ENCODE measurements around the gene ARHGAP26. TPM values are rescaled to one million over a fixed set of nuclear protein-coding genes. Genes with fewer than 3 reads are reported as not detected.

Gene ARHGAP26
- total RNA-seq, 5 donors from 2014 or later (not counting 1 experiment from before 2014, with no cell fraction given): 22.8 to 49.3 (median 28.3) TPM

DNA sequence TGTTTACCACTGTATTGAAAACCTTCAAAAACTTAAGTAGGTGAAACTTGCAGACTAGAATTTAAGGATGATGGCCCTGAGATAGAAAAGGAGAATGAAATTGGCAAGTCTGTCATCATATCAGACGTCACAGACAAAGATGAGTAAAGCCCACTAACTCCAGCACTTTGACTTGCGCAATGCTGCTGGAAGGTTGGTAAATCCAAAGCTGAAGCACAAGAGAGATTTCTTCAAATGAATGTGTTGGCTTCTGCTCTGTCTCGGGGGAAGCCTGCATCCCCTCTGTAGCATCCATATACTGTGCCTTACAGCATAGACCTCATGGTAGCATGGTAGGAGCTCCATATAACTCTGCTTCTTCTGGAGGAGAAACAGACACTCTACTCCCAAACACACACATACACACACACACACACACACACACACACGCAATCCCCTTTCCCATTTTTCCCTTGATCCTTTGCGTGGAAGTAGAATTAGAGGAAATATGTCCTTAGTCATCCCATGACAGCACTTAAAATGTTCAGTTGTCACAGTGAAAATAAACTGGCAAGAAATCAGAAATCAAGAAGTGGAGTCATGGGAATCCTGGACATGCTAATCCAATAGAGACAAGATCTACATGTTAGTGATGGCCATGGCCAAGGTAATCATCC, 391.8 kb downstream of the ARHGAP26 start:
- 95% methylated on average over 3 of the region's 5 CpGs for WGBS (ENCODE audit: insufficient coverage)
- Histone ChIP-seq H3K36me3 (ENCODE audit: control insufficient read depth in 2 of 2, extremely low read depth in 1 of 2, insufficient read depth in 1 of 2, low read length in 1 of 2) (peaks cover 0 to 13% of the 10 kb centered on the region in 2 donors), H3K27me3 (replicated peaks in 1 of 2; ENCODE audit: control insufficient read depth in 2 of 2, extremely low read depth in 1 of 2, insufficient read depth in 2 of 2, low read length in 1 of 2) (no peaks in the 10 kb centered on the region), H3K9me3 (no peaks in the 10 kb centered on the region), H3K4me3 (ENCODE audit: control insufficient read depth in 1 of 2, extremely low read depth in 1 of 2, low read length in 1 of 2) (no peak overlapping the region), H3K4me1 (ENCODE audit: control insufficient read depth in 1 of 2, extremely low read depth in 1 of 2, insufficient read depth in 2 of 2, low read length in 2 of 2) (no peaks in the 10 kb centered on the region), H3K27ac (ENCODE audit: low read length) (no peak overlapping the region)
- Mint-ChIP-seq H3K27me3 (no peaks in the 10 kb centered on the region), H3K4me3 (no peak overlapping the region), H3K9me3 (no peaks in the 10 kb centered on the region), H3K4me1 (peaks cover 0 to 5% (median 0%) of the 10 kb centered on the region in 3 donors), H3K36me3 (peaks cover 46% of the 10 kb centered on the region), H3K27ac (no peak overlapping the region)
- CTCF ChIA-PET: no interaction called here
- no peak for ATAC-seq (replicated peaks in 1 of 4)
- peak in 1 of 35 experiments; percentile 3 for DNase-seq
- POLR2A ChIA-PET: no interaction called here

DNA sequence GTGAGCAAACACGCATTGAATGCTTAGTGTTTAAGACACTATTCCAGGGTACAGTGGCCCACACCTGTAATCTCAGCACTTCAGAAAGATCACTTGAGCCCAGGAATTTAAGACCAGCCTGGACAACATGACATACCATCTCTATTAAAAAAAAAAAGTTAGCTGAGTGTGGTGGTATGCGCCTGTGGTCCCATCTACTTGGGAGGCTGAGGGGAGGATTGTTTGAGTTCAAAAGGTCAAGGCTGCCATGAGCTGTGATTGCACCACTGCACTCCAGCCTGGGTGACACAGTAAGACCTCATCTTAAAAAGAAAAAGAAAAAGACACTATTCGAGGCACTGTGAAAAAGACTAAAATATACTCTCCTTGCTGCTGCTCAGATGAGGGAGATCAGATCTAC, 392.6 kb downstream of the ARHGAP26 start:
- Histone ChIP-seq H3K9me3 (no peaks in the 10 kb centered on the region), H3K36me3 (ENCODE audit: control insufficient read depth in 2 of 2, extremely low read depth in 1 of 2, insufficient read depth in 1 of 2, low read length in 1 of 2) (peaks cover 0 to 13% of the 10 kb centered on the region in 2 donors), H3K4me3 (ENCODE audit: control insufficient read depth in 1 of 2, extremely low read depth in 1 of 2, low read length in 1 of 2) (no peak overlapping the region), H3K27me3 (replicated peaks in 1 of 2; ENCODE audit: control insufficient read depth in 2 of 2, extremely low read depth in 1 of 2, insufficient read depth in 2 of 2, low read length in 1 of 2) (no peaks in the 10 kb centered on the region), H3K4me1 (ENCODE audit: control insufficient read depth in 1 of 2, extremely low read depth in 1 of 2, insufficient read depth in 2 of 2, low read length in 2 of 2) (no peaks in the 10 kb centered on the region), H3K27ac (ENCODE audit: low read length) (no peak overlapping the region)
- Mint-ChIP-seq H3K4me1 (peaks cover 0 to 5% (median 0%) of the 10 kb centered on the region in 3 donors), H3K4me3 (no peak overlapping the region), H3K27ac (no peak overlapping the region), H3K9me3 (no peaks in the 10 kb centered on the region), H3K27me3 (no peaks in the 10 kb centered on the region), H3K36me3 (peaks cover 46% of the 10 kb centered on the region)
- ATAC-seq (replicated peaks in 1 of 4) (no peak), DNase-seq (no peak)
- WGBS (ENCODE audit: insufficient coverage): 100% methylated on average over 2 of the region's 3 CpGs
- CTCF ChIA-PET: no interaction called here
- POLR2A ChIA-PET: no interaction called here

DNA sequence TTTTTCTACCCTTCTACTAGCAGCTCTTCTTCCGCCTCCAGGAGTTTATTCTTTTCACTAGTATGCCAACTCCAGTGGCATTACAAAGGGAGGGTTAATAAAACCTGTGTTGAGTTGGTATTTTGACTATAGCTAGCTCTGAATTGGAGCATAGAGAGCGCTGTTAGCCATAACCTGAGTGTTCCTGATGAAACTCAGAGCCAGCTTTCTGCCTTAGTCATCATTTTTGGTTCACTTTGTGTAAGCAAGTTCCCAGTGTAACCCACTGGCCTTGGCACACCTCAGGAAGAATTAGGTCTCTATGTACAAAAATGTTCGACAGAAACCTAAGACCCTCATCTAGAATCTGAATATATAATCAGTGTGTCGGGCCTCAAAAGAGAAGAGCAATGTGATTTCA, 394.4 kb downstream of the ARHGAP26 start:
- Histone ChIP-seq H3K27ac (ENCODE audit: low read length) (no peak overlapping the region), H3K4me1 (ENCODE audit: control insufficient read depth in 1 of 2, extremely low read depth in 1 of 2, insufficient read depth in 2 of 2, low read length in 2 of 2) (no peaks in the 10 kb centered on the region), H3K4me3 (ENCODE audit: control insufficient read depth in 1 of 2, extremely low read depth in 1 of 2, low read length in 1 of 2) (no peak overlapping the region), H3K27me3 (replicated peaks in 1 of 2; ENCODE audit: control insufficient read depth in 2 of 2, extremely low read depth in 1 of 2, insufficient read depth in 2 of 2, low read length in 1 of 2) (no peaks in the 10 kb centered on the region), H3K36me3 (ENCODE audit: control insufficient read depth in 2 of 2, extremely low read depth in 1 of 2, insufficient read depth in 1 of 2, low read length in 1 of 2) (peaks cover 0 to 13% of the 10 kb centered on the region in 2 donors), H3K9me3 (no peaks in the 10 kb centered on the region)
- Mint-ChIP-seq H3K36me3 (peaks cover 36% of the 10 kb centered on the region), H3K9me3 (no peaks in the 10 kb centered on the region), H3K27me3 (no peaks in the 10 kb centered on the region), H3K4me3 (no peak overlapping the region), H3K4me1 (peaks cover 0 to 5% (median 0%) of the 10 kb centered on the region in 3 donors), H3K27ac (no peak overlapping the region)
- CTCF ChIA-PET: no interaction called here
- POLR2A ChIA-PET: interaction anchor here in 1 of 2 donors (0.6 kb wide), 1 partner anchor 76 kb away, joined by 4 read pairs; no protein-coding TSS in a partner anchor
- 90% methylated on average over 2 of the region's 4 CpGs for WGBS (ENCODE audit: insufficient coverage)
- DNase-seq: no peak
- no peak for ATAC-seq (replicated peaks in 1 of 4)

DNA sequence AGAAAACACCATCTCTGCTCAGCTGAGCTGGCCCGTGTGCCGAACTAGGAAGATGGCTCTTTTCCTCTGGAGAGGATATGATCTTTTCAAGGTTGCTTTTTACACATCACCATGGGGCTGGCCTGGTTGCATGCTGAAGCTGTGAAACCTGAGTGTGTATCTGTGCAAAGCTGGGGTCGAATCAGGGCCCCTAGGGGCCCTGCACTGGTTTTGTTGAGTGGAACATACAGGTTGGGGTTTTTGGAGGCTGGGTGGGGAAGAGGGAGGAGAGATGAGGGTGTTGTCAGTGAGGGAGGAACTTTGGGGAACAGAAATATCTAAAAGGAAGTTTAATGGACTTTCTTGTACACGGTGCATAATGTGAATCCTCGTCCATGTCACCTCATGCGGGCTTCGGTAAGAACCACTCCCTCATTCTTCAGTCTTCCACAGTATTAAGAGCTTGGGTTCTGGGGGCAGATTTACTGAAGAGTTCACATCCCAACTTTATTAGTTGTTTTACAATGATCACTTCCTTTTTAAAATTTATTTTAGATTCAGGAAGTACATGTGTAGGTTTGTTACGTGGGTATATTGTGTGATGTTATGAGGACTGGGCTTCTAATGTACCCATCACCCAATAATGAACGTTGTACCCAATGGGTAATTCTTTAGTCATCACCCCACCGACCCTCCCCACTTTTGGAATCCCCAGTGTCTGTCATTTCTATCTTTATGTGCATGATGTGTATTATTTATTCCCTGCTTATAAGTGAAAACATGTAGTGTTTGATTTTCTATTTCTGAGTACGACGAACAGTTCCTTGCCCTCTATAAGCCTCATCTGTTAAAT, 395.1 kb downstream of the ARHGAP26 start:
- Histone ChIP-seq H3K9me3 (no peaks in the 10 kb centered on the region), H3K4me1 (ENCODE audit: control insufficient read depth in 1 of 2, extremely low read depth in 1 of 2, insufficient read depth in 2 of 2, low read length in 2 of 2) (no peaks in the 10 kb centered on the region), H3K36me3 (ENCODE audit: control insufficient read depth in 2 of 2, extremely low read depth in 1 of 2, insufficient read depth in 1 of 2, low read length in 1 of 2) (peaks cover 0 to 13% of the 10 kb centered on the region in 2 donors), H3K27ac (ENCODE audit: low read length) (no peak overlapping the region), H3K27me3 (replicated peaks in 1 of 2; ENCODE audit: control insufficient read depth in 2 of 2, extremely low read depth in 1 of 2, insufficient read depth in 2 of 2, low read length in 1 of 2) (no peaks in the 10 kb centered on the region), H3K4me3 (ENCODE audit: control insufficient read depth in 1 of 2, extremely low read depth in 1 of 2, low read length in 1 of 2) (no peak overlapping the region)
- ATAC-seq (replicated peaks in 1 of 4): no peak
- WGBS (ENCODE audit: insufficient coverage): 90% methylated on average over 1 of the region's 12 CpGs
- no peak for DNase-seq
- Mint-ChIP-seq H3K4me3 (no peak overlapping the region), H3K4me1 (peaks cover 0 to 5% (median 0%) of the 10 kb centered on the region in 3 donors), H3K27me3 (no peaks in the 10 kb centered on the region), H3K27ac (no peak overlapping the region), H3K9me3 (no peaks in the 10 kb centered on the region), H3K36me3 (peaks cover 36% of the 10 kb centered on the region)
- CTCF ChIA-PET: interaction anchor here in 1 of 2 donors (0.9 kb wide), 1 partner anchor 10 kb away, joined by 3 read pairs; no protein-coding TSS in a partner anchor
- POLR2A ChIA-PET: no interaction called here

DNA sequence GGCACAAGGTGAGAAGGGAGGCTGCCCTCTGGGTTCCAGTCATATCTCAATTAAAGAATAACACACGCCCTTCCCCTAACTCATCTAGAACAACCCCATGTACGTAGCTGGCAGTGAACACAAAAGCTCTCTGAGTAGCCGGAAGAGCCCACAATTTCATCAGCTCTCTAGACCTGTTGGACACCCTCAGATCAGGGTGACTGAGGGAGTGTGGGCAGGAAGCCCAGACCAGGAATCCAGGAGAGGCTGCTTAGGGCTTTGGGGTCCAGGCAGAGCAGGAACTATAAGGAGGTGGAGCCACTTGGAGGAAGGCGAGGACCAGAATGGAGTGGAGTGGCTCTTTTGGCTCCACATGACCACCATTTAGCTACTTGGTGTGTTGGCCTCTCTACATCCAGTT, 395.9 kb downstream of the ARHGAP26 start:
- no peak for DNase-seq
- ChIA-PET CTCF (interaction anchor here in 1 of 2 donors (0.9 kb wide), 1 partner anchor 9 kb away, joined by 3 read pairs; no protein-coding TSS in a partner anchor), POLR2A (no interaction called here)
- no peak for ATAC-seq (replicated peaks in 1 of 4)
- Mint-ChIP-seq H3K9me3 (no peaks in the 10 kb centered on the region), H3K4me1 (peaks cover 0 to 5% (median 0%) of the 10 kb centered on the region in 3 donors), H3K27me3 (no peaks in the 10 kb centered on the region), H3K4me3 (no peak overlapping the region), H3K27ac (no peak overlapping the region), H3K36me3 (peaks cover 36% of the 10 kb centered on the region)
- Histone ChIP-seq H3K36me3 (ENCODE audit: control insufficient read depth in 2 of 2, extremely low read depth in 1 of 2, insufficient read depth in 1 of 2, low read length in 1 of 2) (peaks cover 0 to 13% of the 10 kb centered on the region in 2 donors), H3K4me3 (ENCODE audit: control insufficient read depth in 1 of 2, extremely low read depth in 1 of 2, low read length in 1 of 2) (no peak overlapping the region), H3K27me3 (replicated peaks in 1 of 2; ENCODE audit: control insufficient read depth in 2 of 2, extremely low read depth in 1 of 2, insufficient read depth in 2 of 2, low read length in 1 of 2) (no peaks in the 10 kb centered on the region), H3K9me3 (no peaks in the 10 kb centered on the region), H3K4me1 (ENCODE audit: control insufficient read depth in 1 of 2, extremely low read depth in 1 of 2, insufficient read depth in 2 of 2, low read length in 2 of 2) (no peaks in the 10 kb centered on the region), H3K27ac (ENCODE audit: low read length) (no peak overlapping the region)
- WGBS (ENCODE audit: insufficient coverage): no CpG with 5 or more reads among the region's 4 CpGs

DNA sequence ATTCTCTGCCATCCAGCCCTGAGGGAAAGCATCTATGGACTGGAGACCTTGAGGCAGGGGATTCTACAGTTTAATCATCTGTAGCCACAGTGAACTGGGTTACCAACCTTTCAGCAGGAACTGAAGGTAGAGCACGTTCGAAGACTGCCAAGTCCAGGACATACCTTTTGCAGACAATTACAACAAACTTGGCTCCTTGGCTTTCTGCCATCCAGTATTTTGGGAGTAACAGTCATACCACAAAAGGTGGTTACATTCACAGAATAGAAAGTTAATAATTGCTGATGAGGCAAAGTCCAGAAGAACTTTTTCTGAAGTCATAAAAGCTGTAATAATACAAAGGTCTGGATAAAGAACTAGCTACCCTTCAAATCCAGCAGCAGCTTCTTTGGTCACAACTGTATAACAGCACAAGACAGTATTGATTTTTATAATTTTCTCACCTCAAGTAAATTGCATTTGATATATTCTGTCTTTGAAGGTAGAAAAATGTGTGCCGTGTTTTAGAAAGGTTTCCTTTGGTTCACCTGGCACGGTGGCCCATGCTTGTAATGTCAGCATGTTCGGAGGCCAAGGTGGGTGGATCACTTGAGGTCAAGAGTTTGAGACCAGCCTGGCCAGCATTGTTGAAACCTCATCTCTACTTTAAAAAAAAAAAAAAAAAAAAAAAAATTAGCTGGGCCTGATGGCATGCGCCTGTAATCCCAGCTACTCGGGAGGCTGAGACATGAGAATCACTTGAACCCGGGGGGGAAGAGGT, 396.7 kb downstream of the ARHGAP26 start:
- no CpG with 5 or more reads among the region's 8 CpGs for WGBS (ENCODE audit: insufficient coverage)
- Histone ChIP-seq H3K27me3 (replicated peaks in 1 of 2; ENCODE audit: control insufficient read depth in 2 of 2, extremely low read depth in 1 of 2, insufficient read depth in 2 of 2, low read length in 1 of 2) (no peaks in the 10 kb centered on the region), H3K36me3 (ENCODE audit: control insufficient read depth in 2 of 2, extremely low read depth in 1 of 2, insufficient read depth in 1 of 2, low read length in 1 of 2) (peaks cover 0 to 10% of the 10 kb centered on the region in 2 donors), H3K4me1 (ENCODE audit: control insufficient read depth in 1 of 2, extremely low read depth in 1 of 2, insufficient read depth in 2 of 2, low read length in 2 of 2) (no peaks in the 10 kb centered on the region), H3K27ac (ENCODE audit: low read length) (no peak overlapping the region), H3K9me3 (no peaks in the 10 kb centered on the region), H3K4me3 (ENCODE audit: control insufficient read depth in 1 of 2, extremely low read depth in 1 of 2, low read length in 1 of 2) (no peak overlapping the region)
- ATAC-seq (replicated peaks in 1 of 4) (no peak), DNase-seq (no peak)
- Mint-ChIP-seq H3K27me3 (no peaks in the 10 kb centered on the region), H3K4me3 (no peak overlapping the region), H3K27ac (no peak overlapping the region), H3K9me3 (no peaks in the 10 kb centered on the region), H3K4me1 (peaks cover 0 to 5% (median 0%) of the 10 kb centered on the region in 3 donors), H3K36me3 (peaks cover 33% of the 10 kb centered on the region)
- POLR2A ChIA-PET: no interaction called here
- CTCF ChIA-PET: interaction anchor here (0.6 to 0.7 kb wide), 2 partner anchors 23 to 682 kb away, joined by 3 to 4 read pairs; no protein-coding TSS in a partner anchor
